ENCODE results near the gene UNC119.

DNA sequence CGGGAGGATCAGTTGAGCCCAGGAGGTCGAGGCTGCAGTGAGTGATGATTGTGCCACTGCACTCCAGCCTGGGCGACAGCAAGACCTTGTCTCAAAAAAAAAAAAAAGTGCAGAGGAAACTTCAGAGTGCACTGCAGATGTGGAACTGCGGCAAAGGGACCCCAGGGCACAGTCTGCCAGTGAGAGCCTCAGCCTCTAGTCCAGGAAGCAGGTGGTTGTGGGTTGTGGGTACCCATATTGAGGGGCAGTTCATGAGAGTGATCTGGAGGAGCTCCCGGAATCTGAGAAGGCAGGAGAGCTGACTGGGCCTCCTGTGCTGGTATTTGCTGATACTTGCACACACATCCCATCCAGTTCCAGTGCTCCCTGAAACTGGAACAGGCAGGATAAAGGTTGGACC, 33.2 kb downstream of the UNC119 start:
- TF ChIP-seq, protein P1, sequence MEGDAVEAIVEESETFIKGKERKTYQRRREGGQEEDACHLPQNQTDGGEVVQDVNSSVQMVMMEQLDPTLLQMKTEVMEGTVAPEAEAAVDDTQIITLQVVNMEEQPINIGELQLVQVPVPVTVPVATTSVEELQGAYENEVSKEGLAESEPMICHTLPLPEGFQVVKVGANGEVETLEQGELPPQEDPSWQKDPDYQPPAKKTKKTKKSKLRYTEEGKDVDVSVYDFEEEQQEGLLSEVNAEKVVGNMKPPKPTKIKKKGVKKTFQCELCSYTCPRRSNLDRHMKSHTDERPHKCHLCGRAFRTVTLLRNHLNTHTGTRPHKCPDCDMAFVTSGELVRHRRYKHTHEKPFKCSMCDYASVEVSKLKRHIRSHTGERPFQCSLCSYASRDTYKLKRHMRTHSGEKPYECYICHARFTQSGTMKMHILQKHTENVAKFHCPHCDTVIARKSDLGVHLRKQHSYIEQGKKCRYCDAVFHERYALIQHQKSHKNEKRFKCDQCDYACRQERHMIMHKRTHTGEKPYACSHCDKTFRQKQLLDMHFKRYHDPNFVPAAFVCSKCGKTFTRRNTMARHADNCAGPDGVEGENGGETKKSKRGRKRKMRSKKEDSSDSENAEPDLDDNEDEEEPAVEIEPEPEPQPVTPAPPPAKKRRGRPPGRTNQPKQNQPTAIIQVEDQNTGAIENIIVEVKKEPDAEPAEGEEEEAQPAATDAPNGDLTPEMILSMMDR (IDR thresholded peaks at IDR 0.05; ENCODE audit: low read depth, low read length, poor library complexity, severe bottlenecking) = no peak
- no peak for TF ChIP-seq EZH2phosphoT487 (IDR thresholded peaks at IDR 0.05; ENCODE audit: borderline replicate concordance, low read length)
